ENCODE data around the gene GAD1.
A peak's percentile ranks its signal among the peaks of the same experiment; 100 is the strongest.

Gene GAD1

GRCh38 chr2:170822290-170823087 is 5.8 kb downstream of the GAD1 start:
- TF ChIP-seq GATA2 (IDR thresholded peaks at IDR 0.05; ENCODE audit: low read depth, low read length) (no peak), GATA3 (IDR thresholded peaks at IDR 0.05; ENCODE audit: low read depth, low read length) (no peak)

- TF ChIP-seq GATA3 (IDR thresholded peaks at IDR 0.05; ENCODE audit: low read depth, low read length) (no peak), GATA2 (IDR thresholded peaks at IDR 0.05; ENCODE audit: low read depth, low read length) (0 out of 2 replicates have a peak, but pooled peaks have one; percentile 20)
These were observed 6.6 kb downstream of the GAD1 start for GRCh38 chr2:170823088-170823897.

GRCh38 chr2:170823898-170824215 is 7.2 kb downstream of the GAD1 start:
- TF ChIP-seq GATA3 (IDR thresholded peaks at IDR 0.05; ENCODE audit: low read depth, low read length) (no peak), GATA2 (IDR thresholded peaks at IDR 0.05; ENCODE audit: low read depth, low read length) (no peak)

GRCh38 chr2:170824526-170825015 is 7.9 kb downstream of the GAD1 start:
- TF ChIP-seq GATA2 (IDR thresholded peaks at IDR 0.05; ENCODE audit: low read depth, low read length): no peak
- no peak for TF ChIP-seq GATA3 (IDR thresholded peaks at IDR 0.05; ENCODE audit: low read depth, low read length)

- TF ChIP-seq GATA2 (IDR thresholded peaks at IDR 0.05; ENCODE audit: low read depth, low read length) (no peak), GATA3 (IDR thresholded peaks at IDR 0.05; ENCODE audit: low read depth, low read length) (no peak)
These were observed 11.3 kb downstream of the GAD1 start for GRCh38 chr2:170827841-170828532.

- TF ChIP-seq GATA3 (IDR thresholded peaks at IDR 0.05; ENCODE audit: low read depth, low read length): no peak
- TF ChIP-seq GATA2 (IDR thresholded peaks at IDR 0.05; ENCODE audit: low read depth, low read length): no peak
These were observed 11.8 kb downstream of the GAD1 start for GRCh38 chr2:170828533-170828916.

- no peak for TF ChIP-seq GATA2 (IDR thresholded peaks at IDR 0.05; ENCODE audit: low read depth, low read length)
- TF ChIP-seq GATA3 (IDR thresholded peaks at IDR 0.05; ENCODE audit: low read depth, low read length): no peak
These were observed 12.3 kb downstream of the GAD1 start for GRCh38 chr2:170829036-170829435.

GRCh38 chr2:170830166-170830565 is 13.5 kb downstream of the GAD1 start:
- TF ChIP-seq GATA2 (IDR thresholded peaks at IDR 0.05; ENCODE audit: low read depth, low read length): no peak
- TF ChIP-seq GATA3 (IDR thresholded peaks at IDR 0.05; ENCODE audit: low read depth, low read length): no peak

- TF ChIP-seq GATA3 (IDR thresholded peaks at IDR 0.05; ENCODE audit: low read depth, low read length) (no peak), GATA2 (IDR thresholded peaks at IDR 0.05; ENCODE audit: low read depth, low read length) (no peak)
These were observed 14.4 kb downstream of the GAD1 start for GRCh38 chr2:170831115-170831514.

GRCh38 chr2:170836027-170836426 is 19.3 kb downstream of the GAD1 start:
- TF ChIP-seq GATA3 (IDR thresholded peaks at IDR 0.05; ENCODE audit: low read depth, low read length) (no peak), GATA2 (IDR thresholded peaks at IDR 0.05; ENCODE audit: low read depth, low read length) (no peak)

GRCh38 chr2:170840717-170841210 is 24.1 kb downstream of the GAD1 start:
- no peak for TF ChIP-seq GATA3 (IDR thresholded peaks at IDR 0.05; ENCODE audit: low read depth, low read length)
- no peak for TF ChIP-seq GATA2 (IDR thresholded peaks at IDR 0.05; ENCODE audit: low read depth, low read length)

- TF ChIP-seq GATA3 (IDR thresholded peaks at IDR 0.05; ENCODE audit: low read depth, low read length) (no peak), GATA2 (IDR thresholded peaks at IDR 0.05; ENCODE audit: low read depth, low read length) (no peak)
These were observed 26.1 kb downstream of the GAD1 start for GRCh38 chr2:170842785-170843184.

- no peak for TF ChIP-seq GATA3 (IDR thresholded peaks at IDR 0.05; ENCODE audit: low read depth, low read length)
- TF ChIP-seq GATA2 (IDR thresholded peaks at IDR 0.05; ENCODE audit: low read depth, low read length): no peak
These were observed 27.0 kb downstream of the GAD1 start for GRCh38 chr2:170843656-170844055.

GRCh38 chr2:170845343-170845742 is 28.7 kb downstream of the GAD1 start:
- TF ChIP-seq GATA3 (IDR thresholded peaks at IDR 0.05; ENCODE audit: low read depth, low read length) (no peak), GATA2 (IDR thresholded peaks at IDR 0.05; ENCODE audit: low read depth, low read length) (no peak)
